GM18907 (cell line): ENCODE results near the gene LSP1.
"Not testable (repeated sequence)": the region's sequence is repeated elsewhere in the genome, so short reads cannot be mapped to it uniquely, and the experiment has no call there.

Experiments
- ATAC-seq: cut with Tn5 transposase; IDR thresholded peaks from one replicate; pipeline ENCODE4 v1.9.1; 2021; ENCODE audit warnings: mild to moderate bottlenecking, moderate library complexity; ENCODE audit not compliant: unreplicated experiment

The LSP1 gene, protein sequence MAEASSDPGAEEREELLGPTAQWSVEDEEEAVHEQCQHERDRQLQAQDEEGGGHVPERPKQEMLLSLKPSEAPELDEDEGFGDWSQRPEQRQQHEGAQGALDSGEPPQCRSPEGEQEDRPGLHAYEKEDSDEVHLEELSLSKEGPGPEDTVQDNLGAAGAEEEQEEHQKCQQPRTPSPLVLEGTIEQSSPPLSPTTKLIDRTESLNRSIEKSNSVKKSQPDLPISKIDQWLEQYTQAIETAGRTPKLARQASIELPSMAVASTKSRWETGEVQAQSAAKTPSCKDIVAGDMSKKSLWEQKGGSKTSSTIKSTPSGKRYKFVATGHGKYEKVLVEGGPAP

DNA sequence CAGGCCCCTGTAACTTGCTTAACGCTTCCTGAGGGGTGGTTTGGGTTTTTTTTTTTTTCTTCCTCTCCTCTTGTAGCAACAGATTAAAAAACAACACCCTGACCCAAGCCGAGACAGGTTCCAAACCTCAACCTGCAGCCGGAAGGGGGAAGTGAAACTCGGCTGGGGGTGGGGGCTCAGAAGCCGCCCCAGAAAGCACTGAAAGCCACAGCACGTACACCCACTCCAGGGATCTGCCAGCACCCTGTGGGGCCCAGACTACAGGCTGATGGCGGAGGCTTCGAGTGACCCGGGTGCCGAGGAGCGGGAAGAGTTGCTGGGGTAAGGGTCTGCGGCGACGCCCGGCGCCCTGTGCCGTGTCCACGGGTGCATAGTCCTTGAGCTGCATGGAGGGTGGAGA is at the start of gene LSP1:
LSP1 (plus strand) TSS at position 208 of the 400 bp plus-strand sequence; CDS start at position 269, 61 bp downstream.
- ATAC-seq = peak; percentile 43

DNA sequence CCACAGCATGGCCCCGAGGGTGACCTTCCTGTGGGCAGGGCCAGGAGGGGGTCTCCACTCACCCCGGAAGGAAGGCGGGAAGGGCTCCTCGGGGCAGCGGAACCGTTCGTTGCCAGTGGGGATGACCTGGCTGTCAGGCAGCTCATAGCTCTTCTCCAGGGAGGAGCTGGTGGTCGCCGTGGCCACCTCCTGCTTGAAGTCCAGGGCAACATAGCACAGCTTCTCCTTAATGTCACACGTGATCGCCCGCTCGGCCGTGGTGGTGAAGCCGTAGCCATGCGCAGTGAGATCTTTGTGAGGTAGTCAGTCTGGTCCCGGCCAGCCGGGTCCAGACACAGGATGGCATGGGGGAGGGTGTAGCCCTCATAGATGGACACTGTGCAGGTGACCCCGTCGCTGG is 49.6 kb upstream of the LSP1 start:
- no peak for ATAC-seq

DNA sequence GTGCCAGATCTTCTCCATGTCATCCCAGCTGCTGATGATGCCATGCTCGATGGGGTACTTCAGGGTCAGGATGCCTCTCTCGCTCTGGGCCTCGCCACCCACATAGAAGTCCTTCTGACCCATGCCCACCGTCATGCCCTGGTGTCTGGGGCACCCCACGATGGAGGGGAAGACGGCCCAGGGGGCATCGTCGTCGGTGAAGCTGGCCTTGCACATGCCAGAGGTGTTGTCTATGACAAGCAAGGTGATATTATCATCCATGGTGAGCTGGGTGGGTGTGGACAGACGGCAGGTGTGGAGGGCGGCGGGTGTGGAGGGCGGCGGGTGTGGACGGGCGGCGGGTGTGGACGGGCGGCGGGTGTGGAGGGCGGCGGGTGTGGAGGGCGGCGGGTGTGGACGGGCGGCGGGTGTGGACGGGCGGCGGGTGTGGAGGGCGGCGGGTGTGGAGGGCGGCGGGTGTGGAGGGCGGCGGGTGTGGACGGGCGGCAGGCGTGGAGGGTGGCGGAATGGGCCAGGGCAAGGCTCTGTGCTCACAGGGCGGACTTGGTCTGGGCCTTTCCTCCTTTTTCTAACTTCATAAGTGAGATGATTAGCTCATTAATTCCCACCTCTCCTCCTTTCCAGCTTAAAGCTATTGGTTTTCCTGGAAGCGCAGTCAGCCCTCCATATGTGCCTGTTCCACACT is 48.9 kb upstream of the LSP1 start:
- not testable (repeated sequence) for ATAC-seq

DNA sequence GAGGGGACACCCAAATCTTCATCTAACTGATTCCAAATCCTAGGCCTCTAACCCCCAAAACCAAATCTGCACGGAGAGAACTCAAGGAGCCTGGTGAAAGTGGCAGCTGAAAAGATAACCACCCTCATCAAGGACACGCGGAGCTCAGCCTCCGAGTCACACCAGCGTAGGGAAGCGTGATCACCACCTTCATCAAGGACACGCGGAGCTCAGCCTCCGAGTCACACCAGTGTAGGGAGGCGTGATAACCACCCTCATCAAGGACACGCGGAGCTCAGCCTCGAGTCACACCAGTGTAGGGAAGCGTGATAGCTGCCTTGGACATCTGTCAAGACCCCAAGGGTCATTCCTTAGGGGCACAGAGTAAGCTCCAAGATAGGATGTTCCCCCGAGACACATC is 47.4 kb upstream of the LSP1 start:
- no peak for ATAC-seq

DNA sequence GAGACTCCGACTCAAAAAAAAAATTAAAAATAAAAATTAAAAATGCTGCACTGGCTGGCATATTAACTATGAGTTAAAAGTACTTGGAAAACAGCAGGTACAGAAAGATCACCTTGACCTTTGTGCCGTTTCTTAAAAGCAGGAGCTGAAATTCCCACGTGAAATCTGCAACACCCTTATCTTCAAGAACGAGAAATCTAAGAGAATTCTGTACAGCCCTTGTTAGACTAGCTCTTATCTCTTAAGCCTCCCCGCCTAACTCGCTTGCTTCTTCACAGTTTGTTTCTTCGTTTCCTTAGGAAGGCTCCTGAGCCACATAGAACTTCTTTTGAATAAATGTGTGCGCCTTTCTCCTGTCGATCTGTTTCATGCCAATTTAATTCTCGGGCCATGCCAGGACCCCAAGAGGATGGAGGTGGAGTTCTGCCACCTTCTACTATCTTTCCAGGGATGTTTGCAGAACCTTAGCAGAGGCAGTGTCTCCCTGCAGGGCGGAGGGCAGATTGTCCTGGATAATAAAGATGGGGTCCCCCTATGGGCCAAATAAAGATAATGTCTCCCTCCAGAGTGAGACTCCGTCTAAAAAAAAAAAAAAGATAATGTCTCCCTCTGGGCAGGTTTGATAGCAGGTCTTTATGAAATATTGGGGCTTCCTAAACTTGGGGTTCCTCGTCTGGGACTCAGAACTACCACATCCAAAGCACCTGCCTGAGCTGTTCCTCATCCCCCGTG is 45.5 kb upstream of the LSP1 start:
- no peak for ATAC-seq

DNA sequence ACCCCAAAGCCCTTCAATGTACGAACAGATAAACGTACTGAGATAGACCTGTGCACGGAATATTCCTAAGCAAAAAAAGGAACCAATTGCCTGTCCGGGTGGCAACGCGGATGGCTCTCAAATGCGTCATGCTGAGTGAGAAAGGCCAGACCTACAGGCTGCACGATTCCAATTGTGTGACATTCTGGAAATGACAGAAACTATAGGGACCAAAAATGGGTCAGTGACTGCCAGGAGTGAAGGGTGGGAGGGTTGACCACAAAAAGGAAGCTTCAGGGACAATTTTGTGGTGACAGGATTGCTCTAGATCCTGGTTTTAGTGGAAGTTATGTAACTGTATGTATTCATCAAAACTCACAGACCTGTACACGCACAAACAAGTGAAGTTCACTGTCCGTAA is 42.1 kb upstream of the LSP1 start:
- ATAC-seq = no peak

DNA sequence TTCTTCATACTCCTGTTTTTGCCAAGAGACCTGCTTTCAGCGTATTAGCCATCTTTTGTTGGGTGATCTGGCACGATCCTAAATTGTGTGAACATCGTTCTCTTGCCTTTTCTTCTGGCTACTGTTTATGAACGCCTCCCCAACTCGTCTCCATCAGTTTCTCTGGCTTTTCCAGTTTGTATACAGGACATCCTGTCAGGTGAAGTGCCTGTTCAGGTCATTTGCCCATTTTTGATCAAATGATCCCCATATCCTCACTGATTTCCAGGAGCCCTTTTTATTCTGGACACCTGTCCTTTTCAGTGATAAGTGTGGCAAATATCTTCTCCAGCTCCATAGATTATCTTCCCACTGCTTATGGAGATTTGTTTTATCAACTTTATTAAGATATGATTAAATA is 40.6 kb upstream of the LSP1 start:
- ATAC-seq = no peak

DNA sequence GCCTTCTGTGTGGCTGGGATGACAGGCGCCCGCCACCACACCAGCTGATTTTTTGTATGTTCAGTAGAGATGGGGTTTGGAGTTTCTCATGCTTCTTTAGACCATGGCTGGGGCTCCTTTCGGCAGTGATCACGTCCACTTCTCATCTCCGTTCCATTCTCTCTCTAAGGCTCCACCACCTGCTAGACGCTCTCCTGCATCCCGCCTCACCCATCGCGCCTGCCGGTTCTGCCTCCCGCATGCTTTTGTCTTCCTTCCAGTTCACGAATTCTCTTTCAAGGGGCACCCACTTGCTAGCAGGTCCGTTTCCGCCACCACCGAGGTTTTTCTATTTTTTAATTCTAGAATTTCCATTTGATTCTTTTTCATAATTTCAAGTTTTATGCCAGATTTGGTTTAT is 40.1 kb upstream of the LSP1 start:
- ATAC-seq = no peak

DNA sequence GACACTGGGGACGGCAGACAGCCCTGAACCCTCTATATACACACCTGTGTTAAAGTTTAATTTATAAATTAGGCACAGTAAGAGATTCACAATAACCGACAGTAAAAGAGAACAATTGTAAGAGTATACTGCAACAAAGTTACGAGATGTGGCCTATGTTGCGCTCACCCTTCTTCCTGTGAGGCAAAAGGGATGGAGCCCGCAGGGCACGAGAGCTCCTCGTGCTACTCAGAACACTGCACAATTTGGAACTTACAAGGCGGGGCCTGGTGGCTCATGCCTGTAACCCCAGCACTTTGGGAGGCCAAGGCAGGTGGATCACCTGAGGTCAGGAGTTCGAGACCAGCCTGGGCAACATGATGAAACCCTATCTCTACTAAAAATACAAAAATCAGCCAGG is 39.5 kb upstream of the LSP1 start:
- ATAC-seq = not testable (repeated sequence)

DNA sequence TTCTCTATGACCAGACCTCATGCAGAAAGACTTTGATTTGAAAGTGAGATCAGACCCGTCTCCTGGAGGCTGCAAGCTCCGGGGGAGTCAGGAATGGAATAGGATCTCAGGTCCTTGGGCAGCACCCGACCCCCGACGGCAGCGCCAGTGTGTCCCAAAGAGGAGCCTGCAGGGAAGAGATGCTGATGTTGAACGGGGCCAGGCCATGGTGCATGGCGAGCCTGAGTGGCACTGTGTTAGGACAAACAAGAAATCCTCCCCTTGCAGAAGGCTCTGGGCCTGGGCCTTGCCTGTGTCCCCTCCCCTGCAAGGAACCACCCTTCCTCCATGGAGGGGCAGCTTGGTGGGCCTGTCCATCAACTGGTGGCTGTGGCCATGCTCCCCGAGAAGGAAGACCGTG is 38.2 kb upstream of the LSP1 start:
- ATAC-seq = no peak

DNA sequence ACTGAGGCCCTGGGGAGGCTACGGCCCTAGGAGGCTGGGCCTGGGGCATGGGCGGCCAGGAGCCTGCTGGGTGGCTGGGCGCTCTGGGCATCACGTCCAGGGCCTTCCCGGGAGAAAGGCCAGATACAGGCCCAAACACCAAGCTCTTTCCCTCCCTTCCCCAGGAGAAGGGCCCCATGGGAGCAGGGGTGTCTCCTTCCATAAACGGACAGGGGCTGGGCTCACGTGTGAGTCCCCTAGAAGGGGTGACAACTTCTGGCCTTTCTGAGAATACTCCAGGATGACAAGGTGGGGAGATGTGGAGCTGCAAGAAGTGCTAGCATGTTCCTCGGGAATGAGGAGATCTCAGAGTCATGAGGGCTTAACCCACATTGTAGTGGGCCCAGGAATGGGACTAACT is 37.6 kb upstream of the LSP1 start:
- ATAC-seq = no peak

DNA sequence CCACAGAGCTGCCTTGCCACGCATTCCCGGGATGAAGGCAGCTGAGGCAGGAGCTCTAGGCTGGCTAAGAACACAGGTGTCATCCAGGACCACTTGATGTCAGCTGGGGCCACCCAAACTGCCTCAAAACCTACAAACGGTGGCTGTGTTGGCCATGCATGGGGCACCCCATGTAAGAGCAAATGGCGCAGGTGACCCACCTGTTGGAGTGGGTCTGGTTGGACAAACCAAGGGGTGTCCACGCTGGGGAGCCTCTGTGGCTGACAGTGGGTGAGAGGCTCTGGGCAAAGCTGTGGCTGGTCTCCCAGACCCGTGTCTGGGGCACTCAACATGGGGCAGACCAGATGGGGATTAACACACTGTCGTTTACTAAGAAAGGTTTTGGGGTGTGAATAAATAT is 37.1 kb upstream of the LSP1 start:
- ATAC-seq = no peak

DNA sequence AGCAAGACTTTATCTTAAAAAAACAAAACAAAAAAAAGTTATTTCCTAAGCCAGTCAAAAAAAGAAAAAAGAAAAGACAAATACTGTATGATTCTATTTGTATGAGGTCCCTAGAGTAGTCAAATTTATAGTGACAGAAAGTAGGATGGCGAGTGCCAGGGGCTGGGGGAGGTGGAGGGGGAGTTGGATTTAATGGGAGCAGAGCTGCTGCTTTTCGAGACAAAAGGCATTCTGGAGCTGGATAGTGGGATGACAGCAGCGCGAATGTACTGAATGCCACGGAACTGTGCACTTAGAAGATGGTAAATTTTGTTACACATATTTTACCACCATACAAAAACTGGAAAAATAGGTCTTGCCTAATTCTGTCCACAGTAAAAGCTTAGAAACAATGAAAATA is 35.9 kb upstream of the LSP1 start:
- no peak for ATAC-seq

DNA sequence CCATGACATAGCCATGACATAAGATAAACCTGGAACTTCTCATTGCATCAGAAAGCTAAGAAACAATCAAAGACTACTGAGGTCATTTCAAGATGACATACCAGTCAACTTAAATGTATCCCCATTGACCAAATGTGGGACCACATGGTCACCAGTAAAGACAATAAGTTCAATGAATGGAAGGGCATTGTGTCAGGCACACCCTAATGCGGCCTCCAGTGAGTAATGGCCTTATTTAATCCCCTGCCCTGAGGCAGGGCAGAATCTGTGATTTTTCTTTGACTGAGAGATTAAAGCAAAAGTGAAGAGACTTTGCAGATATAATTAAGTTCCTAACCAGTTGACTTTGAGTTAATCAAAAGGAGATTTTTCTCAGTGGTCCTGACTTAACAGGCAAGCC is 35.4 kb upstream of the LSP1 start:
- no peak for ATAC-seq

DNA sequence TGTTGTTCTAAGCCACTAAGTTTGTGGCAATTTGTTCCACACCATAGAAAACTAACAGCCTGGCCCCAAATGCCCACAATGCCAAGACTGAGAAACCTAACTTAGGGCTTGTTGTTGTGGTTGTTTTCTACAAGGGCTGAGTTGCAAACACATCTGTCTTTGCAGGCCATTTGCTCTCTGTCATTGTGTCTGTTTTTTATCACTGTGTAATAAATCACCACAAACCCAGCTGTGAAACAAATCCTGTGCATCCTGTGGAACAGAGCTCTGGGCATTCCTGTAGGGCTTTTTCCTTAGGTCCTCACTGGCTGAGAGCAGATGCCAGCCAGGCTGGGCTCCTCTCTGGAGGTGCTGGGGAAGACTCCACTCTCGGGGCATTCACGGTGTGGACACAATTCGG is 33.8 kb upstream of the LSP1 start:
- ATAC-seq = no peak

DNA sequence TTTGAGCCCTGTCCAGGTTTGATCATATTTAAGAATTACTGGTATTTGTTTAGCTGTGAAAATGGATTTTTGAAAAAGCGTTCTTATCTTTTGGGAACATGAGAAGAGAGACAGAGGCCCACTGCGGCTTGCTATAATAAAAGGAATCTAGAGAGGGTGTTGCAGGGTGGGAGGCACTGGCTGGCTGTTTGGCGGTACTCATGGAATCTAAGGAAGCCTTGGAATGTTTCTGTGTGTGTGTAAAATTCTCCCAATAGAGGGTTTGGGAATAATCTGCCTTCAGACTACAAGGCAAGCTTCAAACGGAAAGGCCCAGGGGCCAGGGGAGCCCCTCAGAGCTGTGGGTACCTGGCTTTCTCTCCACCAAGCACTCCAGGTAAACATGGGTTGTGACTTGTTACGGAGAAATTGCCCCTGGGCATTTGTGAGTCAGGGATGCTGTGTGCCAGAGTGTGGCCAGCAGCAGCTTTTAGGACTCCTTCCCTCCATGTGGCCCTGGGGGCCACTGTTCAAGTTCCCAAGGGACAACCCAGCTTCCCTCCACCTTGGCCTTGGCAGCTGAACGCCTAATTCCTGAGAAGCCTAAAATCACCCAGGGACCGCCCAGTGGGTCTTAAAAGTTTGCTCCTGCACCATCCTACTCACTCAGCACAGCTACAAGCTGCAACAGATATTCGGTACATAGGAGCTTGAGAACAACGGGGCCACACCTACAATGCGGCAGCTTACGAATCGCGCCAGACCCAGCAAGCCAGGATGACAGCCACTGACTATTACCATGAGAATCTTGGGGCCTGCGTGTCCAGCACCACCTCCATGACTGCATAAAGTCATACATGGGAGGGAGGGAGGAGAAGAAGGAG is 32.2 kb upstream of the LSP1 start:
- ATAC-seq = no peak

DNA sequence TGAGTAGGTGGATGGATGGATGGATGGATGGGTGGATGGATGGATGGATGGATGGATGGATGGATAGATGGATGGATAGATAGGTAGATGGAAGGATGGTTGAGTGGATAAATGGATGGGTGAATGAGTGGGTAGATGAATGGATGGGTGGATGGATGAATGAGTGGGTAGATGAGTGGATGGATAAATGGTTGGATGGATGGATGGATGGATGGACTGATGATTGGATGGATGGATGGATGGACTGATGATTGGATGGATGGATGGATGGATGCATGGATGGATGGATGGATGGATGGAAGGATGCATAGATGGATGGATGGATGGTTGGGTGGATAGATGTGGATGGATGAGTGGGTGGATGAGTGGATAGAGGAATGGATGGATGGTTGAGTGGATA is 31.3 kb upstream of the LSP1 start:
- ATAC-seq = no peak

DNA sequence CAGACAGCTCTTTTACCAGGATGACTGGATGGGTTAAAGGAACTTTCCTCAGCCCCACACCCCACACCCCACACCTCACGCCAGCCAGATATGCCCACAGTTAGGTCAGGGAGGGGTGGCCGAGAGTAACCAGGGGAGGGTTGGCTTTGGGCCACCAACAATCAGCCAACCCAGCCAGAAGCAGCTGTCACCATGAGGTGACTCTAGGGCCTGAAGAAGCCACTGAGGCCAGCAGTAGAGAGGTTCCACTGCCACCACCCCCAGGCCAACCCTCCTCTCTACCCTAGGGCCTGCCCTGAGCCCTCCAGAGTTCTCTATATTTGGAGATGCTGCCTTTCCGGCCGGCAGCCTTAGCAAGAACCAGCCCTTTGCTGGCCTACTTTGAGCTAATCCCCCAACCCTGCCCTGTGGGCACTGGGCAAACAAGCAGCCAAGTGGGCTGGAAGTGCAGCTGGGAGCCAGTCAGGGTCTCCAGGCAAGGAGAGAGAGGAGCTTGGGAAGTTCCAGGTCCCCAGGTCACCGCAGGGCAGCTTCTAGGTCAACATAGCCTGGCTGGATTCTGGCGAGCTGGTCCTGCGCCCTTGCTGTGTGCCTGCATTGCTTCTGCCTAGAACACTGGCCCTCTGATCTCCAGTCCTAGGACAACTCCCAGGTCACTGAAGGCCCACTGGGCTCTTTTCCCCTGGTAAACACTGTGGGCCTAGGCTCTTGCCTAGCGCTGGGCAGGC is 30.1 kb upstream of the LSP1 start:
- no peak for ATAC-seq

DNA sequence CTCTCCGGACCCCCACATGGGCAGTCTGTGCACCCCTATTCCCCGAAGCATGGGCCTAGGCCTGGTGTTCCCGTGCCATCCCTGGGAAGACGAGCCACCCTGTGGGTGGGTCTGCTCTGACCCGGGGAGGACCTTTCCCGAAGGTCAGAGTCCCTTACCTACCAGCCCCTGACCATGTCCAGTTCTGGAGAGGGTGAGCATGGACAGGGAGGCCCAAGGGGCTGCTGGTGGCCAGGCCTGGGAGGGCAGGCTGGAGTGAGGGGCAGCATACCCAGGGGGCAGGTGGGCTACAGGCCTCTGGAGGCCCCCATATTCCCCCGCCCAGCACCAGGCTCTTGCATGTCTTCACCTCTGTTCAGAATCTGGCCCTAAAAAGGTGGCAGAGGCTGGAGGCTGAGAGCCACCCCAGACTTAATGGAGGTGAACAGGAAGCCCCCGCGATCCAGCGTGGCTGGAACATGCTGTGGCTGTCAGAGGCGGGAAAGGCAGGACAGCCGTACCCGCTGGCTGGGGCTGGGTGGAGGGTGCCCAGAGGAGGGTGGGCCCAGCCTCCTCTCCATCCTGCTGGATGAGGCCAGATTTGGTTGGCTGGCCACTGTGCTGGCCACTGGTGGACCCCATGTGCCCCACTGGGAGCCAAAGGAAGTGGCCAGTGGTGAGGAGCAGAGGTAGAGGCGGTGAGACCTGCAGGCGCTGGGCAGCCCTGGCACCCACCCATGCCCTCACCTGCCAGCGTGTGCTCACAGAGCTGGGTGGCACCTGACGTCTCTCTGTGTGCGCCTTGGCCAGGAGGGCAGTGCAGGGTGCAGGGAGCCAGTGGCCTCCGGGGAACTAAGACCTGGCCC is 29.3 kb upstream of the LSP1 start:
- ATAC-seq = no peak
